GM12801 (cell line): ENCODE data around the gene TGFBR3L.

ENCODE experiments used
- CTCF ChIP-seq: IDR thresholded peaks from one replicate; pipeline ENCODE4 v1.5.1; 2011; ENCODE audit warnings: control low read depth; ENCODE audit not compliant: insufficient read length; ENCODE audit errors: extremely low read depth

Gene TGFBR3L

GRCh38 chr19:7874076-7874896, 40.3 kb upstream of the TGFBR3L start, which contains the start of gene PRR36:
PRR36 (minus strand) TSS chr19:7874390; CDS start chr19:7873689, 701 bp downstream.
- TF ChIP-seq CTCF = no peak

DNA sequence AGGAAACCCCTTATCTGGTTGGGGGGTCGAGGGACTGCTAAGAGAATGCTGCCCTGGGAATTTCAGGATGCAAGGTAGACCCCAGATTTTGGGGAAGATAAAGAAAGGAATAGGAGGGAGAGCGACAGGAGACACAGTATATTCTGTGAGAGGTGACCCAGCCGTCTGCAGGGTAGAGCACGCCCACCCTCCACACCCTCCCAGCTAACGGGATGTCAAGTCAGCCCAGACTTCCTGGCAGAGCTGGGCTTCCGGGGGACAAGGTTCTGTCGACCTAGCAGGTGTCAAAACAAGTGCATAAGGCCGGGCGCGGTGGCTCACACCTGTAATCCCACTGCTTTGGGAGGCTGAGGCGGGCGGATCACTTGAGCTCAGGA, 39.7 kb upstream of the TGFBR3L start:
- no peak for TF ChIP-seq CTCF

DNA sequence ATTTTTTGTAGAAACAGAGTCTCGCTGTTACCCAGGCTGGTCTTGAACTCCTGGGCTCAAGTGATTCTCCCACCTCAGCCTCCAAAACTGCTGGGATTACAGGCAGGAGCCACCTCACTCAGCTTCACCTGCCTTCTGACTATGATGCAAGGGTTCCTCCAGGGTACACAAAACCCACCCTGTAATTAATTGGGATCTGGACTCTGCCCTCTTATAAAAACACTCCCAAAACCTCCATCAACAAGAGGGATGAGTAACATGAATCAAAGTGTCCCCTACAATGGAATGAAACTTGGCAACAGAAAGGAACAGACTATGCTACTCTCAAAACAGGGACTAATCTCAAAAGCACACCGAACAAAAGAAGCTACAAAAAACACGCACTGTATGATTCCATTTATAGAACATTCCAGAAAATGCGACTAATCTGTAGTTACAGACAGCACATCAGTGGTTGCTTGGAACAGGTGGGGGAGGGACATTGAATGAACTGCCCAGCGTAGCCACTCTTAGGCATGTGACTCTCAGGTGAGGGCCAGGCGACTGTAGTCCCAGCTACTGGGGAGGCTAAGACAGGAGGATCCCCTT, 37.3 kb upstream of the TGFBR3L start:
- TF ChIP-seq CTCF = no peak

DNA sequence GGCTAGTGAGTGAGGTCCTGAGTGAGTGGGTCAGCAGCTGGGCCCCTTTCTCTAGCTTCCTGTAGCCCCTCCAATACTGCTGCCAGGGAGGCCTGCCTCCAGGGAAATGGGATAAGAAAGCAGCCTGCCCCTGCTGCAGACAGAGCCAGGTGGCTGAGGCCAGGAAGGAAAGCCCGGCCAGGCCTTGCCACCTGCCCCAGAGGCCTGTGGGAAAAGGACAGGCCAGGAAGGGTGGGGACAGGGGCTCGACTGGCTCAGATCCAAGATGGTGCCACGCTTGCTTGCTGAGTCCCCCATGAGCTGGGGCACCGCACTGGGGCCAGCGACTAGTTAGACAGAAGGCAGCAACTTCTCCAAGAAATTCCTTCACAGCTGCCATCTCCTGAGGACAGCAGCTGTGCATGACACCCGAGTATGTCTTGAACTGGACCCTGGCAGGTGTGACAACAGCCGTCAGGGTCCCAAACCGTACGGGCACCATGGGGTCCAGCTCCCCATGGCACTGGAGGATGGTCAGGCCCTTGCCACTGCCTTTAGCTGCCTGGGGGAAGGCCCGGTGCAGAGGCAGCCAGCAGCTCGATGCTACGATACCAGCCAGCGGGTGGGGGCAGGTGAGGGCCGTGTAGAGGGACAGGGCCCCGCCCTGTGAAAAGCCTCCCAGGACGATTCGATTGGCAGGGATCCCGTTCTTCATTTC, 35.4 kb upstream of the TGFBR3L start:
- TF ChIP-seq CTCF = no peak

- TF ChIP-seq CTCF = no peak
These were observed 34.8 kb upstream of the TGFBR3L start for GRCh38 chr19:7879836-7880235.

- no peak for TF ChIP-seq CTCF
These were observed 32.7 kb upstream of the TGFBR3L start for GRCh38 chr19:7881910-7882309.

DNA sequence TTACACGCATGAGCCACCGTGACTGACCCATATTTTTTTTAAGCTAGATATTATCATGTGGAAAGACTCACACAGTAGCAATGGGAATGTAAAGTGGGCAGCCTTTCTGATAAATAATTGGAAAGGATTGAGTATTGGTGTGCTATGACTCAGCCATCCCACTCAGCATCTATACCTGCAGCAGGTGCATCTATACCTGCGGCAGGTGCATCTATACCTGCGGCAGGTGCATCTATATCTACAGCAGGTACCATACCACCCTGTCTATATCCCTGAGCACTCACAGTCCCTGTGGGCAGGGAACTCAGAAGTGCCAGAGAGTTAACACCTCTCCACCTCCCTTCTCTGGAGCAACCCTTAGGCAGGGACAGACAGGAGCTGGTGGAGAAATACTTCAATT, 31.5 kb upstream of the TGFBR3L start:
- no peak for TF ChIP-seq CTCF
